Mucosa of descending colon (tissue), 3 donors: ENCODE data around the gene RAB26. TPM values are rescaled to one million over a fixed set of nuclear protein-coding genes. Genes with fewer than 3 reads are reported as not detected.
"Not testable (repeated sequence)": the region's sequence is repeated elsewhere in the genome, so short reads cannot be mapped to it uniquely, and the experiment has no call there.

Source experiments
- ATAC-seq: fragments of 200-7000 bp; cut with Tn5 transposase; one replicate; pipeline ENCODE4 v1.9.1; 2020; ENCODE audit warnings: mild to moderate bottlenecking, moderate library complexity
- DNase-seq, 3 donors: peaks; one replicate each; pipeline ENCODE4 v3.0.0-alpha.2; 2020
- H3K36me3 ChIP-seq: fragments of 200-600 bp; one replicate; pipeline ENCODE4 v1.8.0; 2021; ENCODE audit warnings: low read depth, mild to moderate bottlenecking
- H3K4me1 ChIP-seq: fragments of 200-600 bp; one replicate; pipeline ENCODE4 v1.8.0; 2021; ENCODE audit warnings: low read depth, mild to moderate bottlenecking
- H3K4me3 ChIP-seq: fragments of 200-600 bp; one replicate; pipeline ENCODE4 v1.8.0; 2021; ENCODE audit warnings: mild to moderate bottlenecking
- H3K9me3 ChIP-seq: fragments of 200-600 bp; one replicate; pipeline ENCODE4 v1.8.0; 2021; ENCODE audit warnings: mild to moderate bottlenecking
- intact Hi-C, 2 donors: fragments of 100-400 bp; cut with DNase I in 1 of 2; cut with micrococcal nuclease in 1 of 2; formaldehyde crosslinking; loops; one replicate each; pipeline versions ENCODE4 v1.11.0 to v1.11.1; 2022; cut with DNase I, micrococcal nuclease
- total RNA-seq, 3 donors: library from RNA; stranded (reverse); fragmentation: NEBNext Ultra II Directional in 2 of 3; extraction: Animal tissue kit (Norgen Biotek cat#: 25700) in 2 of 3; gene quantifications; one replicate each; pipeline versions ENCODE4 v1.2.1 to v1.2.4, GENCODE V29; 2021 to 2023
- TF ChIP-seq, protein P1 (sequence below): fragments of 200-600 bp; IDR thresholded peaks from one replicate; pipeline ENCODE4 v1.8.0; 2022; ENCODE audit warnings: antibody characterized with exemption, mild to moderate bottlenecking
- donor health status: DM: no; HTN: no; CAD: no; lungs with moderate emphysema.
- donor health status: DM: no; HTN: no; CAD: no.
- donor health status: DM: no; HTN: yes; CAD: no.

RAB26 gene
- total RNA-seq, 3 donors from 2014 or later = 3.8 to 28.3 (median 15.7) TPM

DNA sequence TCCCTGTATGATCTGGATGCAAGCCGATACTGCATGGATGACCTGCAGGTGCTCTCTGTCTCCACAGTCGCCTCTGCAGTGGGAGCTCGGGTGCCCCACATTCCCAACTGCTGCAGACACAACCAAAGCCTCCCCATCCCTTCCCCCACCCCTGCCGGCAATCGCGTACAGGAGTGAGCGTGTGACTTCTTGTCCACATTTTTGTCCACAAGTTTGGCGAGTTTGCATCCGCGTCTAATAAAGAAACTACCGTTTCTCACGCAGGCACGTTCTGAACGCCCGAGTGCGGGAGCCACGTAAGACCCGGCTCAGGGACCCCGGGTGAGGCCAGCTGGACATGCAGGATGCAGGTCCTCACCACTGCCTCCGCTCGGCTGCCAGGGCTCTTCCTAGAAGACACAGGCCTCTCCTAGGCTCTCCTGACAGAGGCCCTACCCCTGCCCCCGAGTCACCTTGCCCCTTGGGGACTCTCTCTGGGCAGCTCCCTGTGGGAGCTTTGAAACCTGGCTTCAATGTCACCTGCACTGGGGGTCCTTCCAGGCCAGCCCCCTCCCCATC, 18.5 kb upstream of the RAB26 start:
- not testable (repeated sequence) for ATAC-seq

DNA sequence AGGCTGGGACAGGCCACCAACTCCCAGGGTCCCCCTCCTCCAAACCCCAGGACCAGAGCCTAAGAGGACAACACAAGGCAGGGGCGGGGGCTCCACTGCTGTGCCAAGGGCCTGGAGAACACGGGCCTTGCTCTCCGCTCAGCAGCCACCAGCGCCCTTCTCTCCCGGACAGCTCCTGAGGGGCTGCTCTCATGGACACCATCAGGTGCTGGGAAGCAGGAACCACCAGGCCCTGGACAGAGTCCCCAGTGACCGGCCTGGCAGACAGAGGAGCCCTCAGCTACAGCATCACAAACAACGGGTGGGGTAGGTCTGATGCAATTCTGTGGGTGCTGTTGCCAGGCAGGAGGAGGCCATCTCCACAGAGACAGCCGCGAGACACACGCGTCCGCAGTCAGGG, 14.6 kb upstream of the RAB26 start:
- ATAC-seq, H3K36me3 ChIP-seq, intact Hi-C loops, DNase-seq, H3K4me1 ChIP-seq, H3K9me3 ChIP-seq, H3K4me3 ChIP-seq: not testable (repeated sequence)

More for the DNA sequence above, 18.5 kb upstream of the RAB26 start:
- peaks cover 16% of the 10 kb centered on the region for H3K4me1 ChIP-seq
- H3K36me3 ChIP-seq, H3K4me3 ChIP-seq, H3K9me3 ChIP-seq, DNase-seq, intact Hi-C loops: not testable (repeated sequence)

DNA sequence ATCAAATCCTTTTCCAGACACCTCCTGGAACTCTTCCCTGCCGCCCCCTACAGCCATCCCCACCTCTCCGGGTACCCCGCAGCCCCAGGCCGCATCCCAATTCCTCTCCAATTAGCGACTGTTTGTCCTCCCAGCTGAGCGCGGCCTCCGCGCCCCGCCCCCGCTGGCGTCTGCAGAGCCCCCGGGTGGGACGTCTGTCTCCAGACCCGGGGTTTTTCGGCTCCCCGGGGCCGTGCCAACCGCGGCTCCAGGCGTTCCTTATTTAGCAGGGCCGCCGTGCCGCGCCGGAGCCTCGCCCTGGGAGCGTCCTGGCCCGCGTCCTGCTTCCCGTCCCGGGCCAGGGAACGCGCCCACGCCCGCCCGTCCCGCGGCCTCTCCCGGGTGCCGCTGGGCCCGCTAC, 13.4 kb upstream of the RAB26 start:
- intact Hi-C loops = not testable (repeated sequence)
- peak in 1 of 3 donors; percentile 64 for DNase-seq

DNA sequence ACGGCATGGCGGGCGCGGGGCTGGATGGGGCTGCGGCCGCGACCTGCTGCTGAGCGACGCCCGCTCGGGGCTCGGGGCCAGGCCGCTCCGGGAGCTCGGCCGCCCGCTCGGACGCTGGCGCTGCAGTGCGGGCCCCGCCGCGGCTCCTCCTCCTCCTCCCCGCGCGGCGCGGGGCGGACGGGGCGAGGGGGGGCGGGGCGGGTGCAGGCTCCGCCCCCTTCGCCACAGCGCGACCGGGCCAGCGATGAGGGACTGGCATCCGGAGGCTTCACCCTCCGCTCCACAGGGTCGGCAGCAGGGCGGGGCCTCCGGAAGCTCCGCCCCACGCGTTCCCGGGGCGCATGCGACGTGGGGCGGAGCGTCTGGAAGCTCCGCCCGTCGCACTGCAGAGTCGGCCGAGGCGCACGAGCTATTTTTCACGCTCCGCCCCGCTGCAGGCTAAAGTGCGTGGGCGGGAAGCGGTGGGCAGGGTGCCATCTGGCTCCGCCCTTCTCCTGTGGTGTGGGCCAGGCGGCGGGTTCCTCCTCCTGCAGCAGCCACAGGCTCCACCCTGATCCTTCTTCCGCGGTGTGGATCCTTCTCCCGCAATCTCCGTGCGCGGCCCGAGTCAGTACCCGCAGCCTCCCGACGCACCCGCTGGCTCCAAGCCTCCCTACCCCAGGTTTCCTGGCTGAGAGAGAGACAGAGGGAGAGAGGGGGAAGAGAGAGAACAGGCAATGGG, 12.5 kb upstream of the RAB26 start, which contains the start of gene PKD1:
TSS of gene PKD1 (minus strand) at position 129 of the 721 bp plus-strand sequence. CDS start 209 bp downstream, outside the sequence.
- Histone ChIP-seq H3K4me3 (peak within 1 kb of the TSS; percentile 30), H3K4me1 (peaks cover 13% of the 10 kb centered on the region)
- ATAC-seq (peak; percentile 75), DNase-seq (peak; percentile 99 to 100 (median 99))
- H3K9me3 ChIP-seq, intact Hi-C loops, H3K36me3 ChIP-seq: not testable (repeated sequence)

More for the DNA sequence above, 13.4 kb upstream of the RAB26 start:
- H3K9me3 ChIP-seq, H3K36me3 ChIP-seq, ATAC-seq, H3K4me1 ChIP-seq: not testable (repeated sequence)
- peak overlapping the region; percentile 30 for H3K4me3 ChIP-seq

DNA sequence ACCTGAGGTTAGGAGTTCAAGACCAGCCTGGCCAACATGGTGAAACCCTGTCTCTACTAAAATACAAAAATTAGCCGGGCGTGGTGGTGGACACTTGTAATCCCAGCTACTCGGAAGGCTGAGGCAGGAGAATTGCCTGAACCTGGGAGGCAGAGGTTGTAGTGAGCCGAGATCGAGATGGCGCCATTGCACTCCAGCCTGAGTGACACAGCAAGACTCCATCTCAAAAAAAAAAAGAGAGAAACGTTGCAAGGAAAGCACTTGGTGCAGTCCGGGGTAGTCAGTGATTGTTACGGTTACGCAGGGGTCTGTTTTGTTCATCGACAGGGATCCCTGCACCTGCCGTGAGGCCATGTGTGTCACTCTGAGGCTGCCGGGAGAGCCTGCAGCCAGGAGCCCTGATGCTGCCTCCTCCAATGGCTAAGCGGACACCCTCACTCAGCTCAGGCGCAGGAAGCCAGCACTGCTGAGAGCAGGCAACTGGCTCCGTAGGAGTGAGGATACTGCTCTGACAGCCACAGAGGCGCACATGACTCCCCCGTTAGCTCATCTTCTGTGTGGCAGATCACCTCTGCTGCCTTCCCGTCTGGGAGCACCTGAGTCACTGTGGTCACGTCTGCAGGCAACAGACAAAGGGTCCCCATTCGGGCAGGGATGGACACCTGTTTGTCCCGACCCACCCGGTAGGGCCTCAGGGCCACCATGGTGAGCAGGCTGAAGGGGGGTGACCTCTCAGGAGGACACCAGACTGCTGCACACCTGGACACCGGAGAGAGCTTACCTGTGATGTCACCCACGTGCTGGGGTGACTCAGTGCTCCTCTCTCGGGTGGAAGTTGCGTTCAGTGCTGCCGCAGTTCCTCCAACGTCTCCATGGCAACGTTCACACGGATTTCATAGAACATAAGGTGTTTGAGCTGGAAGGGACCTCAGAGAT, 5.2 kb upstream of the RAB26 start:
- Histone ChIP-seq H3K4me1 (peaks cover 16% of the 10 kb centered on the region), H3K9me3 (no peaks in the 10 kb centered on the region), H3K4me3 (no peak overlapping the region), H3K36me3 (no peaks in the 10 kb centered on the region)
- TF ChIP-seq, protein P1, sequence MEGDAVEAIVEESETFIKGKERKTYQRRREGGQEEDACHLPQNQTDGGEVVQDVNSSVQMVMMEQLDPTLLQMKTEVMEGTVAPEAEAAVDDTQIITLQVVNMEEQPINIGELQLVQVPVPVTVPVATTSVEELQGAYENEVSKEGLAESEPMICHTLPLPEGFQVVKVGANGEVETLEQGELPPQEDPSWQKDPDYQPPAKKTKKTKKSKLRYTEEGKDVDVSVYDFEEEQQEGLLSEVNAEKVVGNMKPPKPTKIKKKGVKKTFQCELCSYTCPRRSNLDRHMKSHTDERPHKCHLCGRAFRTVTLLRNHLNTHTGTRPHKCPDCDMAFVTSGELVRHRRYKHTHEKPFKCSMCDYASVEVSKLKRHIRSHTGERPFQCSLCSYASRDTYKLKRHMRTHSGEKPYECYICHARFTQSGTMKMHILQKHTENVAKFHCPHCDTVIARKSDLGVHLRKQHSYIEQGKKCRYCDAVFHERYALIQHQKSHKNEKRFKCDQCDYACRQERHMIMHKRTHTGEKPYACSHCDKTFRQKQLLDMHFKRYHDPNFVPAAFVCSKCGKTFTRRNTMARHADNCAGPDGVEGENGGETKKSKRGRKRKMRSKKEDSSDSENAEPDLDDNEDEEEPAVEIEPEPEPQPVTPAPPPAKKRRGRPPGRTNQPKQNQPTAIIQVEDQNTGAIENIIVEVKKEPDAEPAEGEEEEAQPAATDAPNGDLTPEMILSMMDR = no peak
- no peak for ATAC-seq
- DNase-seq = peak in 1 of 3 donors; percentile 29
- intact Hi-C loops = loop anchor here in 1 of 2 donors (10.0 kb wide), 1 partner anchor 118 kb away; the partner anchor contains the start of gene NHERF2

DNA sequence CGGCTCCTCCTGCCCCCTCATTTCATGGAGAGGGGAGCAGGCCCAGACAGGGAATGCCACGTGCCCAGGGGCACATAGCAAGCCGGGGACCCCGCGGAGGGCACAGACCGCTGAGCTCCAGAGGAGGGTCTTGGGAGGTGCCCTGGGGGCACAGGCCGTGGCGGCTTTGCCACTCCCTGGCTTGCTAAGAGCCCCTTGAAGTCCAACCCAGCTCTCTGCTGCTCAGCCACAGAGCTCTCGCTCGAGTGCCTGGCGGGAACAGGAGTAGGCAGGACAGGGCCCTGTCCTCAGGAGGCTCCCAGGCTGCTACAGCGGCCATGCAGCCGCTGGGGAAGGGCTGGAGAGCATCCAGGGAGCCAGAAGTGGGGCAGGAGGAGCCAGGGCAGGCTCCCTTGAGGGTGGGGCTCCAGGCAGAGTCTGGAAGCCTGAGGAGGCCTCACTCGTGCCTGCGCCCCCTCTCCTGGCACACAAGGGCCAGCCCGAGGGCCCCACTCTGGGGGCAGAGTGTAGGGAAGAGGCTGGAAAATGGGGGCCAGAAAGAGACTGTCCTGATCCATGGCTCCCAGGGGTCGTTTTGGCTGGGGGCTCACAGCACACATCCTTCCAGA, 4.4 kb upstream of the RAB26 start:
- ATAC-seq (no peak), DNase-seq (peak in 1 of 3 donors; percentile 23)
- H3K9me3 ChIP-seq = no peaks in the 10 kb centered on the region
- no peaks in the 10 kb centered on the region for H3K36me3 ChIP-seq
- intact Hi-C loops = loop anchor here in 1 of 2 donors (10.0 kb wide), 1 partner anchor 119 kb away; the partner anchor contains the start of gene NHERF2
- TF ChIP-seq, protein P1 = no peak
- H3K4me1 ChIP-seq = peaks cover 19% of the 10 kb centered on the region
- no peak overlapping the region for H3K4me3 ChIP-seq

DNA sequence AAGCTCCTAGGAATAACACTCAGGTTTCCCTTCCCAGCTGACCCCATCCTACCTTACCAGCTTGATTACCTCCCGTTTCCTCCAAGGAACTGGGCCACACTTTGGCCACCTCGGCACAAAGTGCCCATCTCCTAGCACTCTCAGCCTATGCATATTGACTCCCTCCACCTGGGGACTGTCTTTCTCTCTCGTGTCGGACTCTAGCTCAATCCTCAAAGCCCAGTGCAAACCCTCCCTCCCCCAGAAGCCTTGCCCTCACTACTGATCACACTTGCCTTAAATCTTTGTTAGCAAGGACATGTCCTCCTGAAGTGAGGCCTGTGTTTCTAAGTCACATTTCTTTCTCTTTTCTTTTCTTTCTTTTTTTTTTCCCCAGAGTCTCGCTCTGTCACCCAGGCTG, 2.6 kb upstream of the RAB26 start:
- no peak overlapping the region for H3K4me3 ChIP-seq
- H3K36me3 ChIP-seq = no peaks in the 10 kb centered on the region
- H3K9me3 ChIP-seq = no peaks in the 10 kb centered on the region
- peaks cover 22% of the 10 kb centered on the region for H3K4me1 ChIP-seq
- DNase-seq = no peak
- intact Hi-C loops = loop anchor here in 1 of 2 donors (10.0 kb wide), 1 partner anchor 121 kb away; the partner anchor contains the start of gene NHERF2
- ATAC-seq = no peak
- TF ChIP-seq, protein P1 = no peak
